Duodenal mucosa (tissue), 2 donors: ENCODE measurements around the gene DNAJB6.

Experiments
- H3K27ac ChIP-seq: one replicate; pipeline ENCODE4 v1.7.0; 2013; ENCODE audit warnings: low read depth, low read length
- H3K27me3 ChIP-seq, 2 donors: one replicate each; pipeline ENCODE4 v1.7.0; 2013; ENCODE audit warnings: low read length in 2 of 2, control low read depth in 1 of 2; ENCODE audit not compliant: insufficient read depth in 2 of 2, control insufficient read depth in 1 of 2
- H3K36me3 ChIP-seq, 2 donors: one replicate each; pipeline ENCODE4 v1.7.0; 2013; ENCODE audit warnings: low read length in 2 of 2, control low read depth in 1 of 2; ENCODE audit not compliant: insufficient read depth in 2 of 2, control insufficient read depth in 1 of 2
- H3K4me1 ChIP-seq, 2 donors: one replicate each; pipeline ENCODE4 v1.7.0; 2013; ENCODE audit warnings: low read length in 2 of 2, control low read depth in 1 of 2; ENCODE audit not compliant: insufficient read depth in 2 of 2, control insufficient read depth in 1 of 2
- H3K4me3 ChIP-seq, 2 donors: one replicate each; pipeline ENCODE4 v1.7.0; 2013; ENCODE audit warnings: low read length in 2 of 2, low read depth in 1 of 2
- H3K9ac ChIP-seq, 2 donors: one replicate each; pipeline ENCODE4 v1.7.0; 2013; ENCODE audit warnings: low read length in 2 of 2, low read depth in 1 of 2
- H3K9me3 ChIP-seq, 2 donors: one replicate each; pipeline ENCODE4 v1.7.0; 2013; ENCODE audit warnings: low read length in 2 of 2, control low read depth in 1 of 2; ENCODE audit not compliant: control insufficient read depth in 1 of 2

Gene DNAJB6

GRCh38 chr7:157402388-157402703 is 65.5 kb downstream of the DNAJB6 start:
- Histone ChIP-seq H3K27me3 (no peaks in the 10 kb centered on the region), H3K9ac (no peak overlapping the region), H3K36me3 (peaks cover 5 to 42% of the 10 kb centered on the region in 2 donors), H3K9me3 (no peaks in the 10 kb centered on the region), H3K4me1 (peaks cover 0 to 8% of the 10 kb centered on the region in 2 donors), H3K4me3 (no peak overlapping the region), H3K27ac (no peak overlapping the region)

- H3K4me3 ChIP-seq = no peak overlapping the region
- no peak overlapping the region for H3K9ac ChIP-seq
- peaks cover 0 to 1% of the 10 kb centered on the region in 2 donors for H3K4me1 ChIP-seq
- H3K9me3 ChIP-seq = no peaks in the 10 kb centered on the region
- H3K36me3 ChIP-seq = peaks cover 5 to 47% of the 10 kb centered on the region in 2 donors
- no peaks in the 10 kb centered on the region for H3K27me3 ChIP-seq
- H3K27ac ChIP-seq = no peak overlapping the region
These were observed 66.2 kb downstream of the DNAJB6 start for GRCh38 chr7:157402911-157403534.

- no peak overlapping the region for H3K27ac ChIP-seq
- peaks cover 5 to 50% of the 10 kb centered on the region in 2 donors for H3K36me3 ChIP-seq
These were observed 67.0 kb downstream of the DNAJB6 start for GRCh38 chr7:157403646-157404401.

GRCh38 chr7:157404845-157405481 is 68.2 kb downstream of the DNAJB6 start:
- Histone ChIP-seq H3K9me3 (no peaks in the 10 kb centered on the region), H3K27ac (no peak overlapping the region), H3K4me3 (no peak overlapping the region), H3K9ac (no peak overlapping the region), H3K27me3 (no peaks in the 10 kb centered on the region), H3K36me3 (peaks cover 5 to 46% of the 10 kb centered on the region in 2 donors), H3K4me1 (no peaks in the 10 kb centered on the region)

More at GRCh38 chr7:157403646-157404401, 67.0 kb downstream of the DNAJB6 start:
- no peak overlapping the region for H3K9ac ChIP-seq
- no peaks in the 10 kb centered on the region for H3K4me1 ChIP-seq
- H3K4me3 ChIP-seq = no peak overlapping the region
- no peaks in the 10 kb centered on the region for H3K9me3 ChIP-seq
- no peaks in the 10 kb centered on the region for H3K27me3 ChIP-seq

GRCh38 chr7:157405501-157405900 is 68.7 kb downstream of the DNAJB6 start:
- Histone ChIP-seq H3K27me3 (no peaks in the 10 kb centered on the region), H3K9ac (no peak overlapping the region), H3K4me3 (no peak overlapping the region), H3K4me1 (no peaks in the 10 kb centered on the region), H3K9me3 (no peaks in the 10 kb centered on the region), H3K27ac (no peak overlapping the region), H3K36me3 (peaks cover 10 to 46% of the 10 kb centered on the region in 2 donors)

GRCh38 chr7:157405914-157406810 is 69.4 kb downstream of the DNAJB6 start:
- Histone ChIP-seq H3K27me3 (no peaks in the 10 kb centered on the region), H3K4me3 (no peak overlapping the region), H3K4me1 (no peaks in the 10 kb centered on the region), H3K9ac (no peak overlapping the region), H3K27ac (no peak overlapping the region), H3K9me3 (no peaks in the 10 kb centered on the region), H3K36me3 (peaks cover 12 to 46% of the 10 kb centered on the region in 2 donors)

- no peak overlapping the region for H3K9ac ChIP-seq
- H3K27ac ChIP-seq = no peak overlapping the region
- no peaks in the 10 kb centered on the region for H3K4me1 ChIP-seq
- H3K27me3 ChIP-seq = no peaks in the 10 kb centered on the region
- no peaks in the 10 kb centered on the region for H3K9me3 ChIP-seq
- H3K36me3 ChIP-seq = peaks cover 7 to 38% of the 10 kb centered on the region in 2 donors
- H3K4me3 ChIP-seq = no peak overlapping the region
These were observed 70.2 kb downstream of the DNAJB6 start for GRCh38 chr7:157406971-157407370.

GRCh38 chr7:157407512-157408257 is 70.9 kb downstream of the DNAJB6 start:
- H3K9me3 ChIP-seq = no peaks in the 10 kb centered on the region
- no peak overlapping the region for H3K27ac ChIP-seq
- H3K4me3 ChIP-seq = no peak overlapping the region
- H3K4me1 ChIP-seq = no peaks in the 10 kb centered on the region
- no peak overlapping the region for H3K9ac ChIP-seq
- peaks cover 7 to 33% of the 10 kb centered on the region in 2 donors for H3K36me3 ChIP-seq
- no peaks in the 10 kb centered on the region for H3K27me3 ChIP-seq

GRCh38 chr7:157408258-157409101 is 71.7 kb downstream of the DNAJB6 start:
- Histone ChIP-seq H3K4me1 (no peaks in the 10 kb centered on the region), H3K36me3 (peaks cover 12 to 37% of the 10 kb centered on the region in 2 donors), H3K9ac (no peak overlapping the region)

More at GRCh38 chr7:157408258-157409101, 71.7 kb downstream of the DNAJB6 start:
- Histone ChIP-seq H3K27ac (no peak overlapping the region), H3K27me3 (no peaks in the 10 kb centered on the region), H3K9me3 (no peaks in the 10 kb centered on the region), H3K4me3 (no peak overlapping the region)
